Mesenchymal stem cell (in vitro differentiated cells and primary cell): ENCODE data around the gene SGK1.
"Not testable (repeated sequence)": the region's sequence is repeated elsewhere in the genome, so short reads cannot be mapped to it uniquely, and the experiment has no call there.

Source experiments
- DNase-seq: peaks from one replicate; pipeline ENCODE4 v3.0.0-alpha.2; 2013
- H2AFZ ChIP-seq: one replicate; pipeline ENCODE4 v1.6.1; 2013; ENCODE audit warnings: low read depth, mild to moderate bottlenecking, control low read depth, inconsistent platforms, low read length, moderate library complexity
- H2AK5ac ChIP-seq: 2 replicates; pipeline ENCODE4 v1.6.1; 2013; ENCODE audit warnings: low read length, moderate library complexity, mild to moderate bottlenecking, inconsistent platforms; ENCODE audit not compliant: severe bottlenecking
- H2BK120ac ChIP-seq: one replicate; pipeline ENCODE4 v1.6.1; 2013; ENCODE audit warnings: low read depth, mild to moderate bottlenecking, inconsistent platforms, low read length, moderate library complexity
- H2BK12ac ChIP-seq, 2 experiments: one replicate each; pipeline ENCODE4 v1.6.1; 2013; ENCODE audit warnings: inconsistent platforms in 2 of 2, low read length in 2 of 2, mild to moderate bottlenecking in 2 of 2, moderate library complexity in 2 of 2, control low read depth in 1 of 2
- H2BK15ac ChIP-seq: one replicate; pipeline ENCODE4 v1.6.1; 2013; ENCODE audit warnings: mild to moderate bottlenecking, low read depth, inconsistent platforms; ENCODE audit not compliant: poor library complexity, severe bottlenecking
- H2BK5ac ChIP-seq: 2 replicates; pipeline ENCODE4 v1.6.1; 2013; ENCODE audit warnings: low read depth, mild to moderate bottlenecking, low read length, control low read depth, inconsistent platforms; ENCODE audit not compliant: poor library complexity, severe bottlenecking
- H3K14ac ChIP-seq, 2 experiments: one replicate each; pipeline ENCODE4 v1.6.1; 2013; ENCODE audit warnings: inconsistent platforms in 2 of 2, low read length in 2 of 2, control low read depth in 1 of 2, mild to moderate bottlenecking in 1 of 2, moderate library complexity in 1 of 2
- H3K18ac ChIP-seq, 2 experiments: one replicate each; pipeline ENCODE4 v1.6.1; 2013; ENCODE audit warnings: inconsistent platforms in 2 of 2, low read length in 2 of 2, control low read depth in 1 of 2, low read depth in 1 of 2, mild to moderate bottlenecking in 1 of 2
- H3K23ac ChIP-seq, 2 experiments: one replicate each; pipeline ENCODE4 v1.6.1; 2013; ENCODE audit warnings: inconsistent platforms in 2 of 2, low read length in 2 of 2, mild to moderate bottlenecking in 2 of 2, moderate library complexity in 2 of 2, control low read depth in 1 of 2
- H3K27ac ChIP-seq: 2 replicates; pipeline ENCODE4 v1.5.1; 2013; ENCODE audit warnings: mild to moderate bottlenecking, moderate library complexity, low read length, control low read depth, inconsistent platforms; ENCODE audit not compliant: poor library complexity, severe bottlenecking
- H3K27me3 ChIP-seq, 2 experiments: 2 replicates each; pipeline versions ENCODE4 v1.6.1 to v1.7.0; 2013; ENCODE audit warnings: low read length in 2 of 2, mild to moderate bottlenecking in 2 of 2, moderate library complexity in 2 of 2, control low read depth in 1 of 2, inconsistent platforms in 1 of 2; ENCODE audit not compliant: control insufficient read depth in 1 of 2, insufficient read depth in 1 of 2
- H3K36me3 ChIP-seq, 2 experiments: 2 replicates each; pipeline versions ENCODE4 v1.6.1 to v1.7.0; 2013; ENCODE audit warnings: low read length in 2 of 2, control low read depth in 1 of 2, inconsistent platforms in 1 of 2, low read depth in 1 of 2, mild to moderate bottlenecking in 1 of 2; ENCODE audit not compliant: insufficient read depth in 2 of 2, control insufficient read depth in 1 of 2
- H3K4ac ChIP-seq, 2 experiments: one replicate each; pipeline ENCODE4 v1.6.1; 2013; ENCODE audit warnings: inconsistent platforms in 2 of 2, low read length in 2 of 2, mild to moderate bottlenecking in 2 of 2, moderate library complexity in 2 of 2, control low read depth in 1 of 2, low read depth in 1 of 2
- H3K4me1 ChIP-seq: 2 replicates; pipeline ENCODE4 v1.6.1; 2013; ENCODE audit warnings: low read depth, low read length, control low read depth; ENCODE audit not compliant: control insufficient read depth, insufficient read depth
- H3K4me2 ChIP-seq: 2 replicates; pipeline ENCODE4 v1.6.1; 2013; ENCODE audit warnings: low read length, mild to moderate bottlenecking, inconsistent platforms; ENCODE audit not compliant: poor library complexity, severe bottlenecking
- H3K4me3 ChIP-seq, 2 experiments: 2 replicates each; pipeline versions ENCODE4 v1.5.1 to v1.7.0; 2013; ENCODE audit warnings: low read length in 2 of 2, mild to moderate bottlenecking in 2 of 2, control low read depth in 1 of 2, low read depth in 1 of 2; ENCODE audit not compliant: insufficient read depth in 1 of 2
- H3K79me1 ChIP-seq: replicated peaks from 2 replicates; pipeline ENCODE4 v1.6.1; 2013; ENCODE audit warnings: mild to moderate bottlenecking, control low read depth, low read length, inconsistent platforms; ENCODE audit not compliant: poor library complexity, severe bottlenecking
- H3K9ac ChIP-seq: 2 replicates; pipeline ENCODE4 v1.7.0; 2013; ENCODE audit warnings: mild to moderate bottlenecking, low read length, moderate library complexity
- H3K9me3 ChIP-seq: 2 replicates; pipeline ENCODE4 v1.7.0; 2013; ENCODE audit warnings: mild to moderate bottlenecking, low read length; ENCODE audit not compliant: control insufficient read depth
- H4K8ac ChIP-seq: one replicate; pipeline ENCODE4 v1.6.1; 2013; ENCODE audit warnings: inconsistent platforms, mild to moderate bottlenecking, low read length, moderate library complexity
- H4K91ac ChIP-seq: one replicate; pipeline ENCODE4 v1.6.1; 2013; ENCODE audit warnings: mild to moderate bottlenecking, low read length, inconsistent platforms
- WGBS: methylation state at CpG from one replicate; pipeline ENCODE4 v1.1.7; 2013; ENCODE audit warnings: mixed read lengths; 5-methylcytosine and 5-hydroxymethylcytosine counted together

Gene SGK1

DNA sequence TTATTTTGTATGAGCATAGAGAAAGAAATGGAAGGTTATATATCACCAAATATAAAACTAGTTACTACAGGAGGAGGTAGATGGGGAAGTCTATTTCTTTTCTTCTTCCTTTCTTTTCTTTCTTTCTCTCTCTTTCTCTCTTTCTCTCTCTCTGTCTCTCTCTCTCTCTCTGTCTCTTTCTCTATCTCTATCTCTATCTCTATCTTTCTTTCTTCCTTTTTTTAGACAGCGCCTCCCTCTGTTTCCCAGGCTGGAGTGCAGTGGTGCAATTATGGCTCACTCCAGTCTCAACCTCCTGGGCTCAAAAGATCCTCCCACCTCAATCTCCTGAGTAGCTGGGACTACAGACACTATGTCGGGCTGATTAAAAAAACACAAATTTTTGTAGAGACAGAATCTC is 10.2 kb upstream of the SGK1 start:
- Histone ChIP-seq H2AFZ (no peak overlapping the region), H3K9ac (no peak overlapping the region), H2BK15ac (no peak overlapping the region), H3K27ac (no peak overlapping the region), H3K9me3 (peaks cover 6% of the 10 kb centered on the region), H3K36me3 (no peaks in the 10 kb centered on the region), H3K4me3 (no peak overlapping the region), H3K23ac (no peak overlapping the region), H2AK5ac (no peak overlapping the region), H3K79me1 (no peaks in the 10 kb centered on the region), H3K27me3 (no peaks in the 10 kb centered on the region), H2BK120ac (no peak overlapping the region), H3K18ac (no peak overlapping the region), H3K4me1 (no peaks in the 10 kb centered on the region), H3K4ac (no peak overlapping the region), H2BK5ac (no peak overlapping the region), H3K14ac (no peak overlapping the region), H4K91ac (no peak overlapping the region), H2BK12ac (no peak overlapping the region), H4K8ac (no peak overlapping the region), H3K4me2 (no peak overlapping the region)
- no peak for DNase-seq
- WGBS: 98% methylated on average over 2 of the region's 2 CpGs

DNA sequence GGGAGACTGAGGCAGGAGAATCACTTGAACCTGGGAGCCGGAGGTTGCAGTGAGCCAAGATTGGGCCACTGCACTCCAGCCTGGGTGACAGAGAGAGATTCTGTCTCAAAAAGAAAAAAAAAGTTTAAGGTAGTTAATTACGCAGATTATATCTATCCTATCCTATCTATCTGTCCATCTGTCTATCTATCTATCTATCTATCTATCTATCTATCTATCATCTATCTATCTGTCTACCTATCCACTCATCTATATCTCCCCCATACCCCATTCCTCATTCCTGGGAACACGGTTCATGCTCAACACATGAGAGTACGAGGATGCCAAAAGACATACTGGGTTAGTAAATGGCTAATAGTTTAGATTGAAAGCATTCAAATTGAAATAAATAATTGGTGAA is 8.3 kb upstream of the SGK1 start:
- not testable (repeated sequence) for H3K4ac ChIP-seq, H2BK120ac ChIP-seq, H3K18ac ChIP-seq, H2AK5ac ChIP-seq, H3K27ac ChIP-seq, H3K9me3 ChIP-seq, H3K14ac ChIP-seq, H3K36me3 ChIP-seq, H2BK15ac ChIP-seq, H3K4me2 ChIP-seq, H3K27me3 ChIP-seq, H2BK5ac ChIP-seq, H4K8ac ChIP-seq, H2AFZ ChIP-seq, H4K91ac ChIP-seq, H3K4me3 ChIP-seq, H3K79me1 ChIP-seq, H3K23ac ChIP-seq, DNase-seq, H3K9ac ChIP-seq, H3K4me1 ChIP-seq, H2BK12ac ChIP-seq
- 100% methylated on average over 3 of the region's 4 CpGs for WGBS

DNA sequence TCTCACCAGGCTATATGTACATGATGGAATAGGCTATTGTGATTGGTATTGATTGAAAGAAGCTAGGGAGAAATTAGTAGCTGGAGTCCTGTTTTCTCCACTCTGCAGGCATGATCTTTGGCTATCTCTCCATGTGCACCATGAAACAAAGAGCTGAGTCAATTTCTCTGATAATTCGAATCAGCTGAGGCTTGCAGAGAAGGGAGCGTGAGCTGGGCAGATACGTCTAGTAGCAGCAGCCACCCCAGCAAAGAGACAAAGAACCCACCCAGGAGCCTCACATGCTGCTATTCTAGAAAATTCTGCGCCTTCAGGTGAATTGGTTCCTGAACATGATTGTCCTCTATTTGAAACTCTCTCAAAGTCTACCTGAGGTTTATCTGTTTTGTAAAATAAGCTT is 6.9 kb upstream of the SGK1 start:
- Histone ChIP-seq H4K8ac (no peak overlapping the region), H3K79me1 (no peaks in the 10 kb centered on the region), H3K27ac (no peak overlapping the region), H2BK5ac (no peak overlapping the region), H3K14ac (no peak overlapping the region), H3K36me3 (no peaks in the 10 kb centered on the region), H2BK15ac (no peak overlapping the region), H2BK120ac (no peak overlapping the region), H3K18ac (no peak overlapping the region), H3K4ac (no peak overlapping the region), H3K4me3 (no peak overlapping the region), H3K4me2 (no peak overlapping the region), H3K9ac (no peak overlapping the region), H4K91ac (no peak overlapping the region), H2AFZ (no peak overlapping the region), H3K27me3 (no peaks in the 10 kb centered on the region), H3K9me3 (peaks cover 6% of the 10 kb centered on the region), H2BK12ac (no peak overlapping the region), H3K23ac (no peak overlapping the region), H3K4me1 (no peaks in the 10 kb centered on the region), H2AK5ac (no peak overlapping the region)
- WGBS: 98% methylated on average over 3 of the region's 4 CpGs
- DNase-seq: no peak

DNA sequence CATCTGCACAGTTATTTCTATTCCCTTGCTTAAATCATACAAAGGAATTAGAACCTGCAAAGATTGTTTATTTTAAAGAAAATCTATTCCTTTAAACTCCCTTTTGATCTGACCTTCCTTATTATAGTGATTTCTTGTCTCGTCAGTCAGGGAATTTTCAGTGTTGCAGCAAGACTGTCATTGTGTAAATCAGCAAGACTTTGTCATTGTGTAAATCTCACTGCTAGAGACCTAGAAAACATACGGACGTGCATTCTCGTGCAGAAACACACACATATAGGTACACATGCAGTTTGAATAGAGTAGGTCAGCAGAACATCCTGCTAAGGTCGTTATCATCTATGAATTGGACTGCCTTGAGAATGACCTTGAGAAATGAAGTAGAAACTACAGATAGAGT is 6.2 kb upstream of the SGK1 start:
- Histone ChIP-seq H2BK120ac (no peak overlapping the region), H4K8ac (no peak overlapping the region), H3K23ac (no peak overlapping the region), H3K9ac (no peak overlapping the region), H3K9me3 (peaks cover 6% of the 10 kb centered on the region), H3K14ac (no peak overlapping the region), H2BK5ac (no peak overlapping the region), H3K27me3 (no peaks in the 10 kb centered on the region), H2AK5ac (no peak overlapping the region), H3K27ac (no peak overlapping the region), H3K36me3 (no peaks in the 10 kb centered on the region), H2BK15ac (no peak overlapping the region), H3K79me1 (no peaks in the 10 kb centered on the region), H2AFZ (no peak overlapping the region), H2BK12ac (no peak overlapping the region), H3K4me3 (no peak overlapping the region), H3K4ac (no peak overlapping the region), H3K18ac (no peak overlapping the region), H3K4me2 (no peak overlapping the region), H4K91ac (no peak overlapping the region), H3K4me1 (no peaks in the 10 kb centered on the region)
- WGBS: 90% methylated on average over 5 of the region's 5 CpGs
- no peak for DNase-seq
